HG03108 (cell line): ENCODE results near the gene GALNT1.

Experiments
- ATAC-seq: cut with Tn5 transposase; IDR thresholded peaks from one replicate; pipeline ENCODE4 v1.9.1; 2021; ENCODE audit warnings: moderate library complexity; ENCODE audit not compliant: unreplicated experiment

The GALNT1 gene

DNA sequence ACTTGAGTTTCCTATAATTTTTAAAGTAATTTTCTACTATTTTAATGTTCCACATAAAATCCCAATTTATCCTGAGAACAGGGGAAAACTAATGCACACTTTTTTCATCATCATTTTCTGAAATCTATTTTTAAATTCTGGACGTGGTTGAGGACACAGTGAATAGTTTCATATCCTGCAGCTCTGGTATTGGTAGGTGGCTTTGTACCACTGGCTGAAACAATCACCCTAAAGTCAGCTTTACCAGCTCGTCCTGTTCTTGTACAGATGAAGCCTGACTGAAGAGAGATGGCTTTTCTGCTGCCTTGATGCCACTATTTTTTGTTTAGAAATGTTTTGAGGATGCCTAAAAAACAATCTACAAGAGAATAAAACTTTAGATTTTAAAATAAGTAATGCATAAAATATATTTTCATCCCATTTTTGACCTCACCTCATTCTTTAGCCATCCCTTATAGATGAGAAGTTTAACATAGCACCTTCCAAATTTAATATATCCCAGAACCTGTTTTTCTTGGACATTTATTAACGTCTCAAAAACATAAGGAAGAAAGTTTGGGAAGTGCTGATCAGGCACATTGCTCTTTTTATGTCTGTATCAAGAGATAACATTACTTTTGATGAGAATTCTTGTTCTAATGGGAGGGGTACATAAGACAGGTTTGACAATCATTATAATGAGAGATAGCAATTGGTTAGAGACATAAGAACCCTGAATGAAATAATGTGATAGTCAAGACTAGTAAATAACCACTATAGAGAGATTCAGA is 80.9 kb downstream of the GALNT1 start:
- ATAC-seq: peak; percentile 81

GRCh38 chr18:35671966-35672603 is 90.5 kb downstream of the GALNT1 start:
- no peak for ATAC-seq

DNA sequence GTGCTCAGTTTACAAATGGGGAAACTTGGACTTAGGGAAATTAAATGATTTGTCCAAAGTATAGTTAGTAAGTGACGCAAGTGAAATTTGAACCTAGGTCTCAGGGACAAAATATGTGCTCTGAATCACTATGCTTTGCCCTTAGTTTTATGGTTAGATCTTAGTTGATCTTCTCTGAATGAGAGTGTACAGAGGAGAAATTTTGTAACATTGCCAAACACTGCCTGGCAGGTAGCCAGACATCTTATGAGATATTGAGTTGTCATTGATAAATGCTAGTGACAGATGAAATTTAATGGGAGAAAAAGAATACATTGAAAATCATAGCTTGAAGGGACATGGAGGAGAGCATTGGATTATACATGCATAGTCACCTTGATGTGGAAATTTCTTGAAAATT is 91.4 kb downstream of the GALNT1 start:
- no peak for ATAC-seq

DNA sequence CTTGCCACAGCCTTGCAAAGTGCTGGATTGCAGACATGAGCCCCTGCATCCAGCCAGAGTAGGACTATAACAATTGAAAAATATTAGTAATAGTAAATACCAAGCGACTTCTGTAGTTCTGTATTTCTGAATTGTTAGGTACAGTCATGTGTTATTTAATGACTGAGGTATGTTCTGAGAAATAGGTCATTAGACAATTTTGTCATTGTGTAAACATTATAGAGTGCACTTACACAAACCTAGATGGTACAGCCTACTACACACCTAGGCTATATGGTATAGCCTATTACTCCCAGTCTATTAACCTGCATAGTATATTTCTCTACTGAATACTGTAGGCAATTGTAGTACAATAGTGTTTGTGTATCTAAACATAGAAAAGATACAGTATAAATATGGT is 92.1 kb downstream of the GALNT1 start:
- no peak for ATAC-seq

DNA sequence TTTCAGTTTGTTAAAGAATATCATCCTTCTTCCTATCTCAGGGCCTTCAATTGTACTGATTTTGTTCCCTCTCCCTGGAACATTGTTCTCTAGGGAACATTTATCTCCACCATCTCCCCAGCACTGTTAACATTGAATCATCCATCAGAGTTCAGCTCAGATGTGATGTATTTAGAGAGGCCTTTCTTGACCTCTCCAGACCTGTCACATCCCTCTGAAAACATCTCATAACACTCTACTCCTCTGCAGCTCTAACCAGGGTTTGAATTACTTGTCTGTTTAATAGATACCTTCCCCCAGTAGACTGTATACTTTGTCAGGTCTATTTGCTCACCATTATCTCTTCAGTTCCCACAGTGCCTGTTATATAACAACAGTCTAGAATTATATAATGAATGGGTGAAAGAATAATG is 98.6 kb downstream of the GALNT1 start:
- no peak for ATAC-seq

DNA sequence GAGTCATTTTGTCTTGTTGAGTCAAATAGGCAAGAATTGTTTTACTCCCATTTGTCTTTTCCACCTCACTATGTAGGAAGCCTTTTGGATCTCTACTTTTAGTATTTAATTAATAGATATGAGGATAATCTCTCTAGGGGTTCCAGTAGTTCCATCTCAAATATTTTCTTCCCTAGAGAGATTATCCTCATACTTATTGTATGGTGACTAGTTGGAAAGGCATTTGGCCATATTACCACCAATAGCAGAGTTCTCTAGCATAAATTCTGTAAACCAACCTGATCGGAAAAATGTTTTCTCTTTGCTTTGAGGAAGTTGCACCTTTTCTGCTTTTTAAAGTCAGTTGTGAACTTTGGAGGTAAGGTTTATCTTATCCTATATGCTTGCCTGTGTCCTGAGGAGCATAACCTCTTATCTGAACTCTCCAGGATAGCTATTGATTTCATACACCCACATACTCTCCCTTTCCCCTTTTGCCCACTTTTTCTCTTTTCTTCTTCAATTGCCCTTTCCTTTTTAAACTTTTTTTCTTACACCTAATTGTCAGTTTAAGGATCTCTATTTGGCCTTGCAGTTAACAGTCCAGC is 100.8 kb downstream of the GALNT1 start:
- no peak for ATAC-seq

DNA sequence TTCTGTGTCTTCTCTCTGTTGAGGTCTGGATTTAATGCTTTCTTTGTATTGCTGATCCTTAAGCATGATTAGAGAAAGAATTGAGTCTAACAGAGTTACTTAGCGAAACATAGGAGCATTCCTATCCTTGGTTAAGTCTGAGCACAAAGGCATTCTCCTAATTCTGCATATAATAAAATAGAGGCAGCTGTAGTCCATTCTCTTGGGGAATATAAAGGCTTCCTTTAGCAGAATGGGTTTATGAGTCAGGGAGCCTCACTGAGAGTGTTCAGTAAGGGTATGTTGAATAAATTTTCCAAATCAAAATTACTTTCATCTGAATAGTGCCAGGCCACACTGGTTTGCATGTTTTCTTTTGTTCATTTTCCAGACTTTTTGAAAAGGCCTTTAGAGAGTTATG is 101.5 kb downstream of the GALNT1 start:
- no peak for ATAC-seq

DNA sequence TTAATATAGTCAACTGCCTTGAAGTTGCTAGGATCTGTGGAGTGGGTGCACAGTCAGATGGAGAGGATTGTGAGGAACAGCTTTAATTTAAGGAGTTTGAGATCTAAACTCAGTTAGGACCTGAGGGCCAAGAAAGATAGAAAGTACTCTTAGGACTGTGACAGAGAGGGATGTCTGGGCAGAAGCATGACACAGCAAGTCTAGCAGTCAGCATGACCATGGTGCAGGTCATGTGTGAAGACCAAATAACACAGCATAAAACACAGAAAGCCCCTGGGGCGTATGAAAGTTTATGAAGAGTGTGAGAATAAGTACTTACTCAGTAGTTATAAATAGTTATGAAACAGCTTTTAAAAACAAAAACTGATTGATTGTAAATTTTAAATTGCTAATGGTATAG is 107.2 kb downstream of the GALNT1 start:
- peak; percentile 68 for ATAC-seq

- ATAC-seq: no peak
Observed at GRCh38 chr18:35689728-35690127, 108.2 kb downstream of the GALNT1 start.

- ATAC-seq: no peak
Observed at GRCh38 chr18:35691625-35692024, 110.1 kb downstream of the GALNT1 start.

DNA sequence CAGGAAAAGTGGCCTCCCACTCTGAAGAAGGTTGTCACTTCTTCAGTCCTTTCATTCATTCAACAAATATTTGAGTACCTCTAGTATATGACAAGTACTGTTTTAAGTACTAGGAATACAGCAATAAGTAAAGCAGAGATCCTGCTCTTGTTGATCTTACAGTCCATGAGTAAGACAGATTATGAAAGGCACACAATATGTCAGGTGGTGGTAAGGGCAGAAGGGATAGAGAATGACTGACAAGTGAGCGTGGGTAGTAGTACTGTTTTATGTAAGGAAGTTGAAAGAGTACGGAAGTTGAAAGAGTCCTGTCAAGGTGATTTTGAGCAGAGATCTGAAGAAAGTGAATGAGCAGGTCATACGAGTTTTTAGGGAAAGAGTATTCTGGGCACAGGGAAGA is 111.3 kb downstream of the GALNT1 start:
- no peak for ATAC-seq

DNA sequence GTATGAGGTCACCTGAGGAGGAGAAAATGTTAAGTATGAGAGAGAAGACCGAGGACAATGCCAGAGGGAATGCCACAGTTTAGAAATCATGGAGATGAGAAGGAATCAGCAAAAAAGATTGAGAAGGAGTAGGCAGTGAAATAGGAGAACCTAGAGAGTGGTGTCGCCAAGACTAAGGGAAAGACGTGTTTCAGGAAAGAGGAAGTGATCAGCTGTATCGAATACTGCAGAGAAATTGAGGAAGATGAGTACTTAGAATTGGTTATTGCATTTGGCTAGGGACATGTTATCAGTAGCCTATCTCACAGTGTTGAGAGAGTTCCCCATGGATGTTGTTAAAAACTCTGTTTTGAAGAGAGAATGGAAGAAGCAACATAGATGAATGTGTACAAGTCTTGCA is 112.3 kb downstream of the GALNT1 start:
- no peak for ATAC-seq

GRCh38 chr18:35694808-35695207 is 113.3 kb downstream of the GALNT1 start:
- no peak for ATAC-seq

- no peak for ATAC-seq
Observed at GRCh38 chr18:35695384-35695783, 113.8 kb downstream of the GALNT1 start.

DNA sequence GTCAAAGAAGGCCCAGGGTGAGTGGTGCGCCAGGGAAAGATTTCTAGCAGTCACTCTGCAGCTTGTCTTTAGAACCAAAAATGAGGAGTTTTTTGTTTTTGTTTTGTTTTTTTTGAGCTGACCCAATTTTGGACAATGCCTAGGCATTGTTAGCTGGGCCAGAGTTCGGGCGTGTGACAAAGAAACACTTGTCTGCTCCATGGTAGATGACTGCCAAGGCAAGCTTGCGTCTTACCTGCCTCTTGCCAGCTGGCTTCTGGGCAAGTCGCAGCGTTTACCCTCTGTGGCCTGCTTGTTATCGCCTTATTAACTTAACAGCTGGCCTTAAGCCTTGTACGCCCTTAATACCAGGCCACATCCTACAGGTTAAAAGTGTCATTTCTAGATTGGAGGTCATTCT is 114.3 kb downstream of the GALNT1 start:
- ATAC-seq: no peak

DNA sequence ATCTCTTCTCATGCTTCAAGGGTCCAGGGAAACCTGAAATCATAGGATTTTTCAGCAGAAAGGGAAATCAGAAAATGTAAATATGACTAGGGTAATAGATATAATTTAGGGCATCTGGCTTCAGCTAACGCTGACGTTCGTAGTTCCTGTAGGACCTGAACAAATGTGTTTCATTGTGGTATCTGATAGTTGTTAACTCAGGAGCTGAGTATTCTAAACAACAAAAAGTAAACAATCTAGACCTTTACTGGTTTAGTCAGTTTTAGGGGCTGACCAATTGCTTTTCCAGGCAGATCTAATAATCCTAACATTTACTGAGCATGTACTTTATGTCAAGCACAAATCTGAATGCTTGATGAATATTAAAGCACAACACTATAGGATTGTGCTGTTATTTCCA is 114.8 kb downstream of the GALNT1 start:
- no peak for ATAC-seq

- ATAC-seq: no peak
Observed at GRCh38 chr18:35697869-35698268, 116.3 kb downstream of the GALNT1 start.

- ATAC-seq: no peak
Observed at GRCh38 chr18:35703043-35703688, 121.6 kb downstream of the GALNT1 start.

DNA sequence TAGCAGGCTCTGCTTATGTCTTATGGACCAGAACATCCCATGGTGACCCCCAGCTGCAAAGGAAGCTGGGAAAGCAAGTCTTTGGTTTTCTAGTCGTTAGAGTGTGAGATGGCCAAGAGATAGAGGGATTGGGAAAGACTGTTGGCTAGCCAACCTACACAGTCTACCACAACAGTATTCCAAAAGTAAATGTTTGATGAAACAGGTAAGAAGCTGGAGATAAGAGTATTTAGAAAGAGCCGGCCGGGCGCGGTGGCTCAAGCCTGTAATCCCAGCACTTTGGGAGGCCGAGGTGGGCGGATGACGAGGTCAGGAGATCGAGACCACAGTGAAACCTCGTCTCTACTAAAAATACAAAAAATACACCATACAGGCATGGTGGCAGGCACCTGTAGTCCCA is 124.4 kb downstream of the GALNT1 start:
- no peak for ATAC-seq

GRCh38 chr18:35707247-35707646 is 125.7 kb downstream of the GALNT1 start:
- ATAC-seq: no peak

DNA sequence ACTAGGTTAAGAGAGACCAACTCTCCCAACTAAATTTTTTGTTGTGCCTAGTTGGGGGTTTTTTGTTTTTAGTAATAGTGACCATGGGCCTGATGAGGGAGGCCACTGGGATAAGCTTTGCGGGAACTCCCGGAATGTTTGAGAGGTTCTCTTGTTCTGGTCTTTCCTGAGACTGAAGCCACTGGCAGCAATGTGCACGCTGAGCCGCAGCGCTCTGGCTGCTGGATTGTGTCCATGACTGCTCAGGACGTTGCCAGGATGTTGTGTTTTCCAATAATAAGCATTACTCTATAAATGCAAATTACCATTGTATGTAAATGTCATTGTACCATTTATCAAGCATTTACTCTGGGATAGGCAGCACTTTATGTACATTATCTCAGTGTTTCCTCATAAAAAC is 126.1 kb downstream of the GALNT1 start:
- no peak for ATAC-seq

DNA sequence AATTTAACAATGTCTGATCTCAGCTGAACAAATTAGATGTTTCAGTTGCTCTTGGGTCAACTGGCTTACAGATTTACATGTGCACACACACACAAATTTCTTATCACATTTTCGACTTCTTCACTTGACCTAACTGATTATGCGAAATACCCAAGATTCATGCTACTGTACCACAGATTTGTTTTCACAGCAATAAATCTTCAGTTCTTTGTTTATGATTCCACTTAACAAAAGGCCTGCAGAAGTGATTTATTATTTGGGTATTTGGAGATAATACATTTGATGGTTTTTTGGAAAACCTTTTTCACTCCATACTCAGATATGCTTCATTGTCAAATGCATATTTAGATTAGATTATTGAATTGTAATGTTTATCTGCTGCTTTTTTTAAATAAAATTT is 129.0 kb downstream of the GALNT1 start:
- ATAC-seq: no peak
